RWPE2 (cell line): Measurements from ENCODE around the gene SLC2A5.

ENCODE experiments used
- ATAC-seq: fragments of 200-7000 bp; cut with Tn5 transposase; 3 replicates; pipeline ENCODE4 v1.9.1; 2021; ENCODE audit warnings: low read depth
- DNase-seq: peaks from one replicate; pipeline ENCODE4 v3.0.0-alpha.2; 2020; ENCODE audit warnings: low spot score
- H3K27ac ChIP-seq: fragments of 450-650 bp; 2 replicates; pipeline ENCODE4 v1.5.1; 2017; ENCODE audit warnings: mild to moderate bottlenecking; ENCODE audit not compliant: poor library complexity, severe bottlenecking
- H3K27me3 ChIP-seq: fragments of 250-450 bp; sonication (Bioruptor Pico); 2 replicates; pipeline ENCODE4 v1.5.1; 2021; ENCODE audit warnings: mild to moderate bottlenecking, moderate library complexity; ENCODE audit not compliant: insufficient read depth, poor library complexity, severe bottlenecking
- H3K36me3 ChIP-seq: fragments of 250-450 bp; sonication (Bioruptor Pico); 2 replicates; pipeline ENCODE4 v1.5.1; 2020; ENCODE audit warnings: low read depth, mild to moderate bottlenecking, moderate library complexity
- H3K4me1 ChIP-seq: fragments of 250-450 bp; sonication (Bioruptor Pico); 2 replicates; pipeline ENCODE4 v1.5.1; 2021; ENCODE audit warnings: mild to moderate bottlenecking, moderate library complexity; ENCODE audit not compliant: insufficient read depth, poor library complexity, severe bottlenecking
- H3K4me3 ChIP-seq: fragments of 250-450 bp; sonication (Bioruptor Pico); 2 replicates; pipeline ENCODE4 v1.5.1; 2021; ENCODE audit warnings: mild to moderate bottlenecking, moderate library complexity; ENCODE audit not compliant: severe bottlenecking
- H3K9me3 ChIP-seq: fragments of 250-450 bp; sonication (Bioruptor Pico); 2 replicates; pipeline ENCODE4 v1.5.1; 2021; ENCODE audit warnings: mild to moderate bottlenecking, moderate library complexity; ENCODE audit not compliant: severe bottlenecking
- CTCF ChIP-seq: fragments of 450-650 bp; IDR thresholded peaks from one replicate; pipeline ENCODE4 v1.5.1; 2017; ENCODE audit warnings: mild to moderate bottlenecking, moderate library complexity; ENCODE audit not compliant: poor library complexity, severe bottlenecking

The SLC2A5 gene

GRCh38 chr1:9073143-9073542 lies 3.7 kb upstream of the SLC2A5 start:
- peaks cover 10% of the 10 kb centered on the region for H3K4me1 ChIP-seq
- no peaks in the 10 kb centered on the region for H3K9me3 ChIP-seq
- H3K4me3 ChIP-seq, result no peak overlapping the region
- no peak overlapping the region for H3K27ac ChIP-seq
- DNase-seq (no peak), ATAC-seq (no peak)
- H3K36me3 ChIP-seq, result no peaks in the 10 kb centered on the region
- TF ChIP-seq CTCF, result no peak
- H3K27me3 ChIP-seq, result no peaks in the 10 kb centered on the region

- Histone ChIP-seq H3K4me1 (peaks cover 11% of the 10 kb centered on the region), H3K4me3 (no peak overlapping the region), H3K27me3 (no peaks in the 10 kb centered on the region), H3K9me3 (no peaks in the 10 kb centered on the region), H3K27ac (no peak overlapping the region), H3K36me3 (no peaks in the 10 kb centered on the region)
- TF ChIP-seq CTCF, result no peak
- ATAC-seq, result no peak
- DNase-seq, result no peak
Observed at GRCh38 chr1:9071554-9072235, 2.3 kb upstream of the SLC2A5 start.

- ATAC-seq (no peak), DNase-seq (no peak)
- H3K27me3 ChIP-seq, result no peaks in the 10 kb centered on the region
- H3K36me3 ChIP-seq, result no peaks in the 10 kb centered on the region
- TF ChIP-seq CTCF, result no peak
- H3K9me3 ChIP-seq, result no peaks in the 10 kb centered on the region
- no peak overlapping the region for H3K4me3 ChIP-seq
- no peak overlapping the region for H3K27ac ChIP-seq
- H3K4me1 ChIP-seq, result peaks cover 10% of the 10 kb centered on the region
Observed at GRCh38 chr1:9070486-9070885, 1.1 kb upstream of the SLC2A5 start.

- H3K27ac ChIP-seq, result no peak overlapping the region
Observed at GRCh38 chr1:9068981-9069325, 482 bp downstream of the SLC2A5 start.

More at GRCh38 chr1:9068981-9069325, 482 bp downstream of the SLC2A5 start:
- H3K4me1 ChIP-seq, result peaks cover 5% of the 10 kb centered on the region
- no peak overlapping the region for H3K4me3 ChIP-seq
- no peak for TF ChIP-seq CTCF
- DNase-seq (no peak), ATAC-seq (no peak)
- no peaks in the 10 kb centered on the region for H3K9me3 ChIP-seq
- no peaks in the 10 kb centered on the region for H3K36me3 ChIP-seq
- no peaks in the 10 kb centered on the region for H3K27me3 ChIP-seq
